GM21515 (cell line): ENCODE results near the gene ZNF287.
"Not testable (repeated sequence)": the region's sequence is repeated elsewhere in the genome, so short reads cannot be mapped to it uniquely, and the experiment has no call there.

Experiments used
- ATAC-seq: cut with Tn5 transposase; IDR thresholded peaks from one replicate; pipeline ENCODE4 v1.9.1; 2021; ENCODE audit not compliant: unreplicated experiment

Gene ZNF287

GRCh38 chr17:16568541-16569357 lies at the start of gene ZNF287:
ZNF287 (minus strand) TSS chr17:16569204; CDS start chr17:16567731, 1,473 bp downstream.
- peak; percentile 91 for ATAC-seq

- no peak for ATAC-seq
Measured at GRCh38 chr17:16617481-16618060, 48.6 kb upstream of the ZNF287 start.

DNA sequence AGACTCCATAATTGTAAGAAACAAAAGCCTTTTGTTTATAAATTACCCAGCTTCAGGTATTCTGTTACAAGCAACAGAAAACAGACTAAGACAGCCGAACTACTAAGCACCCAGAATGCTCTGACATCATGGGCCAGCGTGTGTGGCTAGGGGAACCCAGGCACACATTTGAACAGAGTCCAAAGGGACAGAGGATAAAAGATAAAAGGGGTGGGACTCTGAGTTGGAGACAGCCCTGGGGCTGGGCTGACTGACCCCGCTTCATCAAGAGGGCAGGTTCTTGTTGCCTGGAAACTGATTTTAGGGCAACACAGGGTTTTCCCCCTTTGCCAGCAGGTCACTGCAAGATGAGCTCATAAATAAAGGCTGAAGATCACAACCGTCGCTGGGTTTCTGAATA lies 30.5 kb upstream of the ZNF287 start:
- ATAC-seq, result no peak

- no peak for ATAC-seq
Measured at GRCh38 chr17:16593356-16594102, 24.5 kb upstream of the ZNF287 start.

DNA sequence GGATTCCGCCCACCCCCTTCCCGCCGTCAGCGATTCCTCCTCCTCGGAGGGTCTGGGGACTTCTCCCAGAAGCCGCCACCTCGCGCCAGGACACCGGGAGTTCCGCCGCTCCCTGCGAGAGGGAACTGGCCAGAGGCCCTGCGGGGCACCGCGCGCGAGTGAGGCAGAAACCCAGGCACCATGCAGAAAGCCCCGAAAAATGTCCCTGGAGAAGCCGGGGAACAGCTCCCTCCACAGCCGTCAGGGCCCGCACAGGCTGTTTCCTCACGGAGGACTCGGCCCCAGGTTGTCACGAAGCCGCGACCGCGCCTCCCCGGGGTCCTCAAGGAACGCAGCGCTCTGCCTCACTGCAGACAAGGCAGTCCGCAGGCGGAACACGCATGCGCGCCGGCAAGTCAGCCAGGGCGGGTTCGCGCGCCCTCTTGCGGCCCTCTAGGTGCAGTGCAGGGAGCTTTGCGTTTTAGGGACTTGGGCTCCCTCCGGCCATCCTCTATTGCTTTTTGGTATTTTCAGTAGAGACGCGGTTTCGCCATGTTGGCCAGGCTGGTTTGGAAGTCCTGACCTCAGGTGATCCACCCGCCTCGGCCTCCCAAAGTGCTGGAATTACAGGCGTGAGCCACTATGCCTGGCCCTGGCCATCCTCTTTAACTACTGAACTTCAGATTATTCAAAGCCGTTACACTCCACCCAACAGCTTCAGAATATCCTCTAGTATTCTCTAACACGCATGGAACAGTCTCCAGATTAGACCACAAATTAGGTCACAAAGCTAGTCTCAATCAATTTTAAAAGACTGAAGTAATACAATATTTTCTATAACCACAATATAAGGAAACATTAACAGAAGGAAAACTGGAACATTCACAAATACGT lies 20.3 kb upstream of the ZNF287 start:
- peak; percentile 88 for ATAC-seq

- ATAC-seq, result no peak
Measured at GRCh38 chr17:16585796-16586195, 16.8 kb upstream of the ZNF287 start.

GRCh38 chr17:16584273-16584995 lies 15.4 kb upstream of the ZNF287 start:
- no peak for ATAC-seq

GRCh38 chr17:16583781-16584180 lies 14.8 kb upstream of the ZNF287 start:
- ATAC-seq, result no peak

GRCh38 chr17:16573466-16573865 lies 4.5 kb upstream of the ZNF287 start:
- ATAC-seq, result no peak

DNA sequence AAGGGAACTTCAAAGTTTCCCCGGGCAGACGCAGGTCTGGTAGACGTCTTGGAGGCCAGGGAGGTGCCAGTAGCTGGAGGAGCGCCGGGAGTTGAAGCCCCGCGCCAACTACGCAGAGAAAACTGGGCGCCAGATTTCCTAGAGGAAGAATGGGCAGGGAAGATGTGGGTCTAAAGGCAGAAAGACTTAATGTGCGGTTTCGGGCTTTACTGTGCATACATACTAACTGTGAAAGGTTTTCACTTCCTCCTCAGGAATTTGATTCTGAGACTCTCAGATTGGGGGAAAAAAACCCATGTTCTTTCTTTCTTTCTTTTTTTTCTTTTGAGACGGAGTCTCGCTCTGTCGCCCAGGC lies 331 bp upstream of the ZNF287 start:
- ATAC-seq, result peak; percentile 23

GRCh38 chr17:16552637-16553045 lies 16.4 kb downstream of the ZNF287 start:
- ATAC-seq, result no peak

- no peak for ATAC-seq
Measured at GRCh38 chr17:16551878-16552636, 16.9 kb downstream of the ZNF287 start.

DNA sequence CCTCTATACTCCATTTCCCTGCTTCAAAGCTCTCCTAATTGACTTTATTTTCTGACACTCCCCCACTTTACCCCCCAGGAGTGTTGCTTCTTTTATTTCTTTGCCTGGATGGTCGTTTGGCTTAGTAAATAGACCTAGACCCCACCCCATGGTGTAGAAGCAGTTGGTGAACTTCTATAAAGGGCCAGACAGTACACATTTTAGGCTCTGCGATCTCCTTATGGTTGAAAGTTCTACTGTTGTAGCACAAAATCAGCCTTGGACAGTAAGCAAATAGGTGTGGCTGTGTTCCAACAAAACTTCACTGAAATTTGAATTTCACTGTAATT lies 31.9 kb downstream of the ZNF287 start:
- ATAC-seq, result no peak

GRCh38 chr17:16534236-16534635 lies 34.8 kb downstream of the ZNF287 start:
- ATAC-seq, result no peak

DNA sequence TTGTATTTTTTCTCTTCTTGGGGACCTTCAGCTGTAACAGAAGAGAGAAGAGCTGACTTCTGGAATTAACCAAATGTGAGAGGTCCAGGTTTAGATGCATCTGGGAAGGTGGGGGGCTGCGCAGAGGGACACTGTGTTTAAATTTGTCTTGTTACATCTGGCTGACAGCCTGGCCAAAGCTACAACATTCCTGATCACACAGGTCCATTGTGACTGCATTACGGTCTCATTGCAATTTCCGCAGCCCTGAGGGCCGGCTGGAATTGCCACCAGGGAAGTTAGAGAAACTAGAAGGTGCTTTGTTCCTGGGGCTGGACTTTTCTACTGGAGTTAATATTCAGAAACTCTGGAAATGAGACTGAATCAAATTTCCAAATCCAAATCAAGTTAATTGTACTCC lies 39.1 kb downstream of the ZNF287 start:
- ATAC-seq, result no peak

- ATAC-seq, result no peak
Measured at GRCh38 chr17:16527298-16527697, 41.7 kb downstream of the ZNF287 start.

DNA sequence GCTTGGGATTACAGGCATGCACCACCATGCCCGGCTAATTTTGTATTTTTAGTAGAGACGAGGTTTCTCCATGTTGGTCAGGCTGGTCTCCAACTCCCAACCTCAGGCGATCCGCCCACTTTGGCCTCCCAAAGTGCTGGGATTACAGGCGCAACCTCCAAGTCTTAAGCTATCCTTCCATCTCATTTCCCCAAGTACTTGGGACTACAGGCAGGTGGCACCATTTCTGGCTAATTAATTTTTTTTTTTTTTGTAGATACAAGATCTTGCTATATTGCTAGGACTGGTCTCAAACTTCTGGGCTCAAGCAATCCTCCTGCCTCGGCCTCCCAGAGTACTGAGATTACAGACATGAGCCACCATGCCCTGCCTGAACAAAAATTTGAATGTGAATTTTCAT lies 43.4 kb downstream of the ZNF287 start:
- not testable (repeated sequence) for ATAC-seq

DNA sequence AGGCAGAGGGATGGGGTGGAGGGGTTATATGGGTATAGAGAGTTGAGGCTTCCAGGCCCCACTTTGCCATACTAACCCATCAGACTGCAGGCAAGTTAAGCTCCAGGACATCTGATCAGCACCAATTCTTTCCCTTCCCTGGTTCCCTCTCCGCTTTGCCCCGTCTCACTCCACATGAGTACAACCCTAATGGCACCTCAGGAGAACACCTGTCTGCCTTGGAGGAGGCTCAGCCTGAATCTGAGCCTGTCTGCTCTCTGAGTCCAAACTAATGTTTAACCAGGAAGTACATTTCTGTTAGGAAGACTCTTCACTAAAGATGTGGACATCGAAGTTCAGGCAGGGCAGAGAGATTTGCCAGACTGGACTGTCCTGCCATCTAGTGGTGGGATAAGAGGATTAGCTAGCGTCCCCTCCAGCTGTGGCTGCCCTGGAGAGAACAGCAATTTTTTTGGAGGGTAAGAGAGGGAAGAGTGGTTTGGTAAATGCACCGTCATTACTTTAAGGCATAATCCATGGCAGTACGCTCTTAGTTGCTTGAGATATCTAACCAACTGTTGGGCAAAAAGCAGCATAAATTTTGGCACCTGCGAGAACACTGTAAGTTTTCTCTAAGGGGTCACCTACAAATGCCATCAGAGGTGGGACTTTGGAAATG lies 47.8 kb downstream of the ZNF287 start:
- ATAC-seq, result peak; percentile 58

- ATAC-seq, result no peak
Measured at GRCh38 chr17:16519021-16519420, 50.0 kb downstream of the ZNF287 start.
